ENCODE measurements around the gene ANO2. TPM values are rescaled to one million over a fixed set of nuclear protein-coding genes. Genes with fewer than 3 reads are reported as not detected.

Gene ANO2
- total RNA-seq, 4 donors from 2014 or later: 2.0 to 9.8 (median 4.9) TPM

- H3K9me3 ChIP-seq: no peaks in the 10 kb centered on the region
- intact Hi-C loops (cut with DNase I; ENCODE audit: low total_unique reads) (no loop called here), in situ Hi-C loops (cut with MboI; ENCODE audit: low sequenced_read_pairs in 4 of 4) (no loop called here)
- no peaks in the 10 kb centered on the region for H3K36me3 ChIP-seq
- ATAC-seq (no peak), DNase-seq (no peak)
- H3K4me1 ChIP-seq: peaks cover 7 to 23% of the 10 kb centered on the region in 2 donors
- TF ChIP-seq POLR2A (IDR thresholded peaks at IDR 0.05): no peak
- TF ChIP-seq, protein P1, sequence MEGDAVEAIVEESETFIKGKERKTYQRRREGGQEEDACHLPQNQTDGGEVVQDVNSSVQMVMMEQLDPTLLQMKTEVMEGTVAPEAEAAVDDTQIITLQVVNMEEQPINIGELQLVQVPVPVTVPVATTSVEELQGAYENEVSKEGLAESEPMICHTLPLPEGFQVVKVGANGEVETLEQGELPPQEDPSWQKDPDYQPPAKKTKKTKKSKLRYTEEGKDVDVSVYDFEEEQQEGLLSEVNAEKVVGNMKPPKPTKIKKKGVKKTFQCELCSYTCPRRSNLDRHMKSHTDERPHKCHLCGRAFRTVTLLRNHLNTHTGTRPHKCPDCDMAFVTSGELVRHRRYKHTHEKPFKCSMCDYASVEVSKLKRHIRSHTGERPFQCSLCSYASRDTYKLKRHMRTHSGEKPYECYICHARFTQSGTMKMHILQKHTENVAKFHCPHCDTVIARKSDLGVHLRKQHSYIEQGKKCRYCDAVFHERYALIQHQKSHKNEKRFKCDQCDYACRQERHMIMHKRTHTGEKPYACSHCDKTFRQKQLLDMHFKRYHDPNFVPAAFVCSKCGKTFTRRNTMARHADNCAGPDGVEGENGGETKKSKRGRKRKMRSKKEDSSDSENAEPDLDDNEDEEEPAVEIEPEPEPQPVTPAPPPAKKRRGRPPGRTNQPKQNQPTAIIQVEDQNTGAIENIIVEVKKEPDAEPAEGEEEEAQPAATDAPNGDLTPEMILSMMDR (IDR thresholded peaks at IDR 0.05 in 4 of 5, conservative IDR thresholded peaks at IDR 0.05 in 1 of 5): no peak
- H3K27ac ChIP-seq: no peak overlapping the region
- H3K4me3 ChIP-seq: no peak overlapping the region
- no peaks in the 10 kb centered on the region for H3K27me3 ChIP-seq
Measured at GRCh38 chr12:5584412-5585175, 360.5 kb downstream of the ANO2 start.

DNA sequence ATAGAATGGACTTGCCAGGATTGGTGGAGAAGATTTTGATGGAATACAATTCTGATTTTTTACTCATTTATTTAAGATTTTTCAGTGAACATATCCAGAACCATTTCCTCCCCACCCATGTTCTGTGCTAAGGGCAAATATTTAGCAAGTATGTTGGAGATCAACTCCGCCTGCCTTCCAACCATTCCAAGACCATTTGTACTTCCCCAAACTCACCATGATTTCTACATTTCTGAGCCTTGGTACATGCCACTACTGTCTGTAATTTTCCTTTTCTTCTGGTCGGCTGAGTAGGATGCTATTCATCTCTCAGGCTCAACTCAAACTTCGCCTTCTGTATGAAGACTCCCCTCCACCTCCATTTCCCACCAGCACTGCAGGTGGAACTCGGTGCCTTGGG is 362.5 kb downstream of the ANO2 start:
- peak overlapping the region in 2 of 4 donors; percentile 4 to 31 for H3K27ac ChIP-seq
- in situ Hi-C loops (cut with MboI; ENCODE audit: low sequenced_read_pairs in 4 of 4): no loop called here
- H3K4me1 ChIP-seq: peaks cover 7 to 23% of the 10 kb centered on the region in 2 donors
- ATAC-seq (no peak), DNase-seq (no peak)
- no peaks in the 10 kb centered on the region for H3K27me3 ChIP-seq
- no peaks in the 10 kb centered on the region for H3K36me3 ChIP-seq
- intact Hi-C loops (cut with DNase I; ENCODE audit: low total_unique reads): no loop called here
- no peak for TF ChIP-seq POLR2A (IDR thresholded peaks at IDR 0.05)
- TF ChIP-seq, protein P1 (IDR thresholded peaks at IDR 0.05 in 4 of 5, conservative IDR thresholded peaks at IDR 0.05 in 1 of 5): no peak
- no peak overlapping the region for H3K4me3 ChIP-seq
- no peaks in the 10 kb centered on the region for H3K9me3 ChIP-seq

GRCh38 chr12:5582018-5582417 is 363.0 kb downstream of the ANO2 start:
- intact Hi-C loops (cut with DNase I; ENCODE audit: low total_unique reads): no loop called here
- peaks cover 7 to 23% of the 10 kb centered on the region in 2 donors for H3K4me1 ChIP-seq

DNA sequence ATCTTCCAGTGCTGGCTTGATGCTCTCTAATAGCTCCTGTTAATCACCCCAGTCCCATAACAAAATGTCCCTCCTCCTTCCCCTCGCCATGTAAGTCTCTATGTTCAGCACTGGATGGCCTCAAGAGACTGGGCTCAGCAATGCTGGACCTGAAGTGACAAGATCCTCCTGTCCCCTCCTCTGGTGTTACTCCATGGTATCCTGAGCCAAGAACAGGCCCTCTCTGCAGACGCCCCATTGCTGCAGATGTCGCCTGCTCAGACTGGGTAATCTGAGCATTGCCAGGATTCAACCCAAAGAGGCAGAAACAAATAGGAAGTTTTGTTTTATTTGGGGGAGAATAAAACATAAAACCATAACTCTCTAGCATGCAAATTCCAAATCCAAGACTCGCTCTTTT is 363.4 kb downstream of the ANO2 start:
- no peak for TF ChIP-seq POLR2A (IDR thresholded peaks at IDR 0.05)
- TF ChIP-seq, protein P1 (IDR thresholded peaks at IDR 0.05 in 4 of 5, conservative IDR thresholded peaks at IDR 0.05 in 1 of 5): no peak
- H3K27me3 ChIP-seq: no peaks in the 10 kb centered on the region
- H3K4me3 ChIP-seq: no peak overlapping the region
- H3K9me3 ChIP-seq: no peaks in the 10 kb centered on the region
- no peak for ATAC-seq
- H3K27ac ChIP-seq: peak overlapping the region in 2 of 4 donors; percentile 11 to 38
- peaks cover 7 to 24% of the 10 kb centered on the region in 2 donors for H3K4me1 ChIP-seq
- in situ Hi-C loops (cut with MboI; ENCODE audit: low sequenced_read_pairs in 4 of 4) (no loop called here), intact Hi-C loops (cut with DNase I; ENCODE audit: low total_unique reads) (no loop called here)
- no peaks in the 10 kb centered on the region for H3K36me3 ChIP-seq
- no peak for DNase-seq

More at GRCh38 chr12:5582018-5582417, 363.0 kb downstream of the ANO2 start:
- ATAC-seq: no peak
- Histone ChIP-seq H3K27ac (peak overlapping the region in 2 of 4 donors; percentile 31 to 38), H3K4me3 (no peak overlapping the region), H3K36me3 (no peaks in the 10 kb centered on the region), H3K9me3 (no peaks in the 10 kb centered on the region), H3K27me3 (no peaks in the 10 kb centered on the region)
- no peak for DNase-seq
- TF ChIP-seq, protein P1 (IDR thresholded peaks at IDR 0.05 in 4 of 5, conservative IDR thresholded peaks at IDR 0.05 in 1 of 5): no peak
- TF ChIP-seq POLR2A (IDR thresholded peaks at IDR 0.05): no peak
- in situ Hi-C loops (cut with MboI; ENCODE audit: low sequenced_read_pairs in 4 of 4): no loop called here
